Measurements from ENCODE around the gene EYA2.

EYA2 gene

DNA sequence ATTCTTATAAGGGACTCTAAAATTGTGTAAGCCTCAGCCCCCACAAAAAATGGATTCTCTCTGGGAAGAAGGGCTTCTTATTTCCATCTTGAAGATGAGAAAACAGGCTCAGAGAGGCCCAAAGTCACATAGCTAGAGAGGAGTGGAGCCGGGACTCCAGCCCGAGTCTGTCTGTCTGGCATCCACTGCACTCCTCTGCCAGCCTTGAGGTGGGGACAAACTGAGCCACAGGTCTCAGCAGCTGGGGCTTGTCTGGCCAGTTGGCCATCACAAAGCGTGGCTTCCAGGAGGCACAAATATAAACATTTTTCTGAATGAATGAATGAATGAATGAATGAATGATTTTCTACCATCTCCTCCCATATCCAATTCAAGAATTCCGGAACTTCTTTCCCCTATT, 42.9 kb upstream of the EYA2 start:
- no peak for DNase-seq (ENCODE audit: low read depth)
- H3K4me3 ChIP-seq (ENCODE audit: low read depth, low read length): no peak overlapping the region
- TF ChIP-seq, protein P1, sequence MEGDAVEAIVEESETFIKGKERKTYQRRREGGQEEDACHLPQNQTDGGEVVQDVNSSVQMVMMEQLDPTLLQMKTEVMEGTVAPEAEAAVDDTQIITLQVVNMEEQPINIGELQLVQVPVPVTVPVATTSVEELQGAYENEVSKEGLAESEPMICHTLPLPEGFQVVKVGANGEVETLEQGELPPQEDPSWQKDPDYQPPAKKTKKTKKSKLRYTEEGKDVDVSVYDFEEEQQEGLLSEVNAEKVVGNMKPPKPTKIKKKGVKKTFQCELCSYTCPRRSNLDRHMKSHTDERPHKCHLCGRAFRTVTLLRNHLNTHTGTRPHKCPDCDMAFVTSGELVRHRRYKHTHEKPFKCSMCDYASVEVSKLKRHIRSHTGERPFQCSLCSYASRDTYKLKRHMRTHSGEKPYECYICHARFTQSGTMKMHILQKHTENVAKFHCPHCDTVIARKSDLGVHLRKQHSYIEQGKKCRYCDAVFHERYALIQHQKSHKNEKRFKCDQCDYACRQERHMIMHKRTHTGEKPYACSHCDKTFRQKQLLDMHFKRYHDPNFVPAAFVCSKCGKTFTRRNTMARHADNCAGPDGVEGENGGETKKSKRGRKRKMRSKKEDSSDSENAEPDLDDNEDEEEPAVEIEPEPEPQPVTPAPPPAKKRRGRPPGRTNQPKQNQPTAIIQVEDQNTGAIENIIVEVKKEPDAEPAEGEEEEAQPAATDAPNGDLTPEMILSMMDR (IDR thresholded peaks at IDR 0.05; ENCODE audit: insufficient read depth, low read depth, low read length, missing control alignments): no peak

- DNase-seq (ENCODE audit: low read depth): no peak
- H3K4me3 ChIP-seq (ENCODE audit: low read depth, low read length): no peak overlapping the region
- TF ChIP-seq, protein P1 (IDR thresholded peaks at IDR 0.05; ENCODE audit: insufficient read depth, low read depth, low read length, missing control alignments): no peak
Observed at GRCh38 chr20:46852313-46852712, 42.3 kb upstream of the EYA2 start.

DNA sequence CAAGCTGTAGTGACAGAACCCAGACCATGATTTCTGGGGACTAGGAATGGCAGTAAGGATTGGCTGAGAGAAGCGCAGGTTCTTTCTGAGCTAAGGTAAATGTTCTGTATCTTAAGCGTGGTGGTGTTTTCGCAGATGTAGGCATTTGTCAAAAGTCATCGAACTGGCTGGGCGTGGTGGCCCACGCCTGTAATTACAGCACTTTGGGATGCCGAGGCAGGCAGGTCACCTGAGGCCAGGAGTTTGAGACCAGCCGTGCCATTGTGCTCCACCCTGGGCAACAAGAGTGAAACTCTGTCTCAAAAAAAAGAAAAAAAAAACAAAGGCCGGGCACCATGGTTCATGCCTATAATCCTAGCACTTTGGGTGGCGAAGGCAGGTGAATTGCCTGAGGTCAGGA, 40.7 kb upstream of the EYA2 start:
- H3K4me3 ChIP-seq (ENCODE audit: low read depth, low read length): no peak overlapping the region
- no peak for DNase-seq (ENCODE audit: low read depth)
- TF ChIP-seq, protein P1 (IDR thresholded peaks at IDR 0.05; ENCODE audit: insufficient read depth, low read depth, low read length, missing control alignments): no peak

DNA sequence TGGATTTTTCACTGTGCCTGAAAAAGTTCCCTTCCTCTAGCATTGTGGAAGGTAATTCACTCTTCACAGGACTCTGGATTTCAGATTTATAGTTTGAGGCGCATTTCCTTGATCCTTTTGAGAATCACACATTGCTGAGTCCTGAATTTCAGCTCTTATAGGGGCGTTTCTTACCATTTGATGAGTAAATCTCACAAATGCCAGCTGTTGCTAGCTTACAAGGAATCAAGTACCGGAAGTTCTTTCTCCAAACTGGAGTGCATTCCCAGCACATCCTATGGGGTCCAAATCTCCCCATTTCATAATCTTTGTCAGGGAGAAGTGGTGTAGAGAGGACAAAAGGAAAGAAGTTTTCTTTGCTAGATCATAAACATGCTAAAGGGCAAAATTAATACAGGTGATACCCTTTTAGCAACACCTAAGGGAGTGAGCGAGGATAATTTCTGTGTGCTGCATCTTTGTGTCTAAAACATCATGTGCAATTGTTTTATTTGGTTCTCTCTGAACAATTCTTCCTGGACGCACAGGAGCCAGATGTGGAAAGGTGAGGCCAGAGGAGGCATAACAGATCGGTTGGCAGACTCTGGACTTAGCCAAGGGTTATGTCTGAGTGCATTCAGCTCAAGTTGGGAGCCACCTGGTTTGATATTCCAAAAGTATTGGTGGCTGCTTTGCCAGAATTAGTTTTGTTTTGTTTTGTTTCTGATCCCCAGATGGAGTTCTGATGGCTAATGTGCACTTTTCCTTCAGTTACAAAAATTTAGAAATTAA, 37.4 kb upstream of the EYA2 start:
- TF ChIP-seq, protein P1 (IDR thresholded peaks at IDR 0.05; ENCODE audit: insufficient read depth, low read depth, low read length, missing control alignments): no peak

GRCh38 chr20:46865824-46866223, 28.8 kb upstream of the EYA2 start:
- TF ChIP-seq, protein P1 (IDR thresholded peaks at IDR 0.05; ENCODE audit: insufficient read depth, low read depth, low read length, missing control alignments): no peak
- H3K4me3 ChIP-seq (ENCODE audit: low read depth, low read length): no peak overlapping the region
- no peak for DNase-seq (ENCODE audit: low read depth)

More for the DNA sequence above, 37.4 kb upstream of the EYA2 start:
- no peak overlapping the region for H3K4me3 ChIP-seq (ENCODE audit: low read depth, low read length)
- no peak for DNase-seq (ENCODE audit: low read depth)

DNA sequence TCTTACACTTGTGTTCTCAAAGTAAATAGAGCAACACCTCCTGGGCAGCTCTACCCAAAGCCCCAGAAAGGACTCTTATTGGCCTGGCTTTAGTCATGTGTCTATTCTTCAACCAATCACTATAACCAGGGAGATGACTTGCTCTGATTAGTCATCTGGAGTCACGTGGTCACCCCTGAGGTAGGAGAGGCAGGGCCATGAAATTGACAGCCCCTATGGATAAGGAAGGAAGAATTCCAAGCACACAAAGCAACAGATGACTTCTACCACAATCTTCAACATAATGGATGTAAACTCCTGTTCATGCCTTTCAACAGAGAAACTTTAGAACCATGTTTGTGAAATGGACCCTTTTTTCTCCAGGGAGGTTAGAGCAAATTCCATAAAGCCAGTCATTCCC, 24.6 kb upstream of the EYA2 start:
- H3K4me3 ChIP-seq (ENCODE audit: low read depth, low read length): no peak overlapping the region
- no peak for DNase-seq (ENCODE audit: low read depth)
- TF ChIP-seq, protein P1 (IDR thresholded peaks at IDR 0.05; ENCODE audit: insufficient read depth, low read depth, low read length, missing control alignments): no peak
